ENCODE measurements around the gene ERC2.
"Not testable (repeated sequence)": the region's sequence is repeated elsewhere in the genome, so short reads cannot be mapped to it uniquely, and the experiment has no call there.

The ERC2 gene

DNA sequence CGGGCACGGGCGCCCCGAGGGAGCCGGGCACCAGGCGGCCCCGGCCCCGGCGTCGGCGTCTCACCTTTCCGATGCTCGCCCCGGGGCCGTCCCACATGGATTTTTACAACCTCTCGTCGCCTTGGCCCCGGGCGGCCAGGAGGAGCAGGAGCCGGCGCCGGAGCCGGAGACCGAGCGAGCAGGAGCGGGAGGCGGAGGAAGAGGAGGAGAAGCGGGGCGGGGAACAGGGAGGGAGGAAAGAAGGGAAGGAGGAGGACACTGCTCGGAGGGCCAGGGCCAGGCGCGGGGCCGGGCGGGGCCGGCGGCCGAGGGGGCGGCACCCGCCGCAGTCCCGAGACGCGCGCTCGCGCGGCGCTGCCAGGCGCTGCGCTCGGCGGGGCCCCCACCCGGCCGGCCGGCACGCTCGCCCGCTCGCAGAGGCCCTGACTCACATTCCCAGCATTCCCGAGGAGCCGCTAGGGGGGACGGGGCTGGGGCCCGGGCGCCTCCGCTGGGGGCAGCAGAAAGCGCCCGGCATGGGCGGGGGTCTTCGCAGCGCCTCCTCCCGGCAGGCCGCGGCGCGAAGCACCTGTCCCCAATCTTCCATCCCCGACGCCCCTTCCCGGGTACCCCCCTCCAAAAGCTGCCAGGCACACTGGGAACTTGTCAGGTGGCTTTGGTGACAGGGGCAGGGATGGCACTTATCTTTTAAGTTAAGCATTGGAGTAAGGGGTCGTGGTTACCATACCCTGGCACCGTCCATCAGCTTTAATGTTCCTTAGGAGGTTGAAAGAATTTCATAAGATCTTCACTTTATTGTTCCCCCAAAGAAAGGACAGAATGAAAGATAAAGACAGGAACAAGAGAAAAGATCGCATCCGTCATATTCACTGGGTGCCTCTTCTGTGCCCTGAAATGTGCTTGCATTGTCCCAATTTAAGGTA lies at the start of gene ERC2:
TSS of gene ERC2 (minus strand) at position 284 of the 923 bp plus-strand sequence.
- no peak for DNase-seq (ENCODE audit: low read depth)

DNA sequence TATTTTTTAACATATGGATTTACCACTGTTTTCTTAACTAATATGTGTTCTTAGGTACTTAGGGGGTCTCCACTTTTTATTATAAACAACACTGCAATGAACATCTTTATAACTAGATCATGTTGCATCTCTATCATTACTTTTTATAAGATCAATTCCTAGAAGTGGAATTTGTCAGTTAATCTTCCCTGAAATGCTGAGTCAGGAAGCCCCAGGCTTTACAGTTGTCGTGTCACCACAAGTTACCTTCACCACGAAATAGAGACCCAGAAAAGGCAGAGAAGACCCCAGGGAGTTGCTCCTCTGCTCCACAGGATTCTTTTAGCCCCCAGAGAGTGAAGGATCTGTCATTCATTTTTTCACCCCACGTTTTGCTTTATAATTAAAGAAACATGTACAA lies 34.5 kb upstream of the ERC2 start:
- DNase-seq (ENCODE audit: low read depth): no peak

DNA sequence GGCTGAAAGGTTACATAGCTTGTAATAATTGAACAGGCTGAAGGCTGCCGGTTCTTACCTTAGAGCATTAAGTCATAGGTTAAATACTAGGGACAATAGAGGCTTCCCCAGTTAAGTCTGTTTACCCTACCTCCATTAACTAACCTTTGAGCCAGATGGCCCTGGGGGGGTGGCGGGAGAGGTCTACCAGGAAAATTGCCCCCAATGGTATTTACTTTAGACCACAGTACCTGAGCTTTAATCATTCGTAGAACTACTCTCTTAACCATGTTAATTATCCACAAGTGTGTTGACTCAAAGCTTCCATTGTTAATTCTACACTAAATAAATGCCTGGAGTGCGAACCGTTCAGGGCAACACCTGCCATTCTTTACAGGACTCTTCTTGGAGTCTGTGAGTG lies 28.1 kb upstream of the ERC2 start:
- DNase-seq (ENCODE audit: low read depth): not testable (repeated sequence)

DNA sequence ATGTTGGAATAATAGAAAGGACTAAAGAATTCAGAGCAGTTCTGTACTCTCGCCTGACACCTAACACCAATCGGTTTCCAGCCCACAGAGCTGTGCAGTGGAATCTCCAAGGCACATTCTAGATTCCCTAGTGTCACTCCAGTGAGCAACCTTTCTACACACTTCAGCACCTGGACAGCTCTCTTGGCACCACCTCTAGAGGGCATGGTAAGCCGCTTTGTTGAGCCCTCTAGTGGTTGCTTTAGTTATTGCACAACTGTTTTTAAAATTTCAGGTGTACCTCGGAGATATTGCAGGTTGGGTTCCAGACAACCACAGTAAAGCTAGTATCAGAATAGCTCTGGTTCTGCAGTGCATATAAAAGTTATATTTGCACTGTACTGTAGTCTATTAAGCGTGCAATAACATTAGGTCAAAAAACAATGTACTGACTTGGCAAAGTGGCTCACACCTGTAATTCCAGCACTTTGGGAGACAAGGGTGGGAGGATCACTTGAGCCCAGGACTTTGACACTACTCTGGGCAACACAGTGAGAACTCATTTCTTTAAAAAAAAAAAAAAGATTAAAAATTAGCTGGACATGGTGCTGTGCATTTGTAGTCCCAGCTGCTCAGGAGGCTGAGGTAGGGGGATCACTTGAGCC lies 26.5 kb upstream of the ERC2 start:
- DNase-seq (ENCODE audit: low read depth): peak; percentile 72

DNA sequence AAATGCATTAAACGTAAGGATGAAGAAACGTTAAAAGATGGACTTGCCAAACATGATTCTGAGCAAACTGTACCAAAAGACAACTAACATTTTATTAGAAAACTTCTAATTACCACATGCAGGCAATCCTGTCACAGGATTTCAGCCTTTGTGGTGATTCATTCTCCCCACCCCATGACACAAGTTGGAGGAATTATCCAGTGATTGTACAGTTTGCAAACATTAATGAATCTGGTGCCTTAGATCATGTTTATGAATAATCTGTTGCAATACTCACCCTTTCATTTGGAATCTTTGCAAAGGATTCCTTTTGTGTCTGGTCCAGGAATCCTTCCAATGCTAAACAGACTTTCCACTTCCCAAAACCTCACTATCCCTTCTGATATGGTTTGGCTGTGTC lies 23.3 kb upstream of the ERC2 start:
- no peak for DNase-seq (ENCODE audit: low read depth)

DNA sequence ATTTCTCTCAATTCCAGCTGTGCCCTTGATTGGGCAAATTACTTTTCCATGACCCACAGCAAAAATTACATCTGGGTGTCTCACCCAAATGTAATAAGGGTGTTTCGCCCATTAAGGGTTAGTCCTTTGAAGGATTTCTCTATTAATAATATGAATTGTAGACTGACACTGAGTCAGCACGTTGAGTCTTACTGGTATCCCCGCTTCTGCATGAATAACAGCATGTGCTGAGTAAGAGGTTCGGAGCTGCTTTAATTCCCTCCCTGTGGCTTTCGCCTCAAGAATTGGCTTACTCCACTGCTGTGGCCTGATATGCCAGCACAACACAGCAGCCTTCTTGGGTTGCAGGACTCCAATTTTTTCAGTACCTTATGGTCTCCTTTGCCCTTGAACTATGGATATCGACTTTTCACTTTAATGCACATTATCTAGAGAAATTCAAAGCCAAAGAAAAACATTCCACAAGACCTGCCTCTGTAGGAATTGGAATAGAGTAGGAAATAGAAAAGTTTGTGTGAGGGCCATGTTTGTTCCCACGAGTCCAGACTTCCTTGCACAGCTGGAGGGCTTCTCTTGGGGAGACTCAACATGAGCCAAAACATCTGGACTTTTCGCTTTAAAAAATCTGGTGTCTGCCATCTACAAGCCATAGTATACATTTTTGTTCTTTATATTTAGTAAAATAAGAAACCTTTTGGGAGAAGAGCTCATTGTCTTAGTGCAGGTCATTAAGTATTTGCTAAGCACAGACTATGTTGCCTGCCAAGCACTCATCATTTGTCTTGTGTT lies 20.7 kb upstream of the ERC2 start:
- no peak for DNase-seq (ENCODE audit: low read depth)

DNA sequence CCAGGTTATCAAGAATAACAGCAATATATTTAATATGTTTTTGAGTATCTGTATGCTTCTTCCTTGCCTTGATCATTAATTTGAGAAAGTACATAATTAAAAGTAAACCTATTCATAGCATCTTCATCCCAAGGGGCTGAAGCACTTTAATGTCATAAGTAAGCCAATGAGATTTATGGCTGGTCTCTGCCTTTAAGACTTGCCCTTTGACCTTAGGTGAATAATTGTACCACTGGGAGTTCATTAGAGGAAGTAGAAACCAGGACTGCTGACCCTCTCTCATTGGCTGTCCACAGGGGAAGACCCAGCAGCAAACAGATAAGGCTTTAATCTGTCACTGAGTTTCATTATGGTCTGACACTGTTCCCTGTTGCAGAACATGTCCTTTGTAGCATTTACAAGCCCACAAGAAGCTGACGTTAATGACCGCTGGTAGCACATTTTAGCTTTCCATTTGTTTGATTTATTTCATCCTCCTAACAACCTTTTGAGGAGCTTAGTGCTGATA lies 16.3 kb upstream of the ERC2 start:
- no peak for DNase-seq (ENCODE audit: low read depth)

DNA sequence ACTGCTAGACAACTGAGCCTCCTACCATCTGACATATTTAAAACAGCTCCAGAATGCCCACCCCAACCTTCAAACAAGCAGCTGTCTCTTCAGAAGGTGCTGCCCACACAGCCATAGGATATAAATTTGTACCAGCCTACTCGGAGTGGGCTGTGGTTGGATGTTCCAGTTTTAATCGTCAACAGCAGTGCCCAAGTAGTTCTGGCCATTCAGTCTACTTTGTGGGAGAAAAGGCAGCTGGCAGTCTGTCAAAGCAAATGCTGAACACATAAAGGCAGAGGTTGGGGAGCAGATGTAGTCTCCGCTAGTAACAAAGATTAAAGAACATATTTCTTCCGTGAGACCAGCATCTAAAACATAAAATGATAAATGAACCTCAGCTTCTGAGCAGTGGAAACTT lies 15.9 kb upstream of the ERC2 start:
- DNase-seq (ENCODE audit: low read depth): no peak

DNA sequence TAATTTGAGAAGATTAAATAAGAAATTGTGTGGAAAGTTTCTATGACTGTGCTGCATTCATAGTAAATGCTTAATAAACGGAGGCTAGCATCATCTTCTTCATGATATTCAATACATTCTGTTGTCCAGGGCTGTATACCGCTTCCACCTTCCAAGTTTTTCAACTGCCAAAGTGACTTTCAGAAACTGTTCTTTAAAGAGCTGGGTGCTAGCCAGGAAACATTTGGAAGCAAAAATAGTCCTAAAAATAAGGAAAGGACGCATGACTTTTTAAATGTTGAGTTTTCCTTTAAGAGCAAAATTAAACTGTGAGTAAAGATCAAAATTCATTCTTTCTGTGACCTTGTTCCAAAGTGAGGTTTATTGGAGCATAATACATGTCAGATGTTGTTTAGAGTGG lies 9.4 kb upstream of the ERC2 start:
- DNase-seq (ENCODE audit: low read depth): no peak

DNA sequence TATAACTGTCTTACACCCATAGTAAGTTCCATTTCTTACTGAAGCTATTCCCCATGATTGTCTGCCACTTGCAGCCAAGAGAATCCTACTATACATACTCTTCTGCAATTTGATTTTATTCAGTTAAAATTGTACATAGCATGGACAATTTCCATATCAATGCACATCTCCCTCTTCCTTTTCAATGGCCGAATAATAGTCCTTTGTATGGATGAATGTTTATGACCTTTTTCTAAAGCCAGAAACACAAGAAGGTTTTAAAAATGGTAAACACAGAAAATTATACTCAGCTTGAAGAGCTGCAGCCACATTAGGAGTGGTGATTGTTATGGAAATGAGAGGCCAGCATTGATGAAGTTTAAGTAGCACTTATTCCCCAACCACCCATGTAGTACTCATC lies 8.5 kb upstream of the ERC2 start:
- DNase-seq (ENCODE audit: low read depth): no peak

DNA sequence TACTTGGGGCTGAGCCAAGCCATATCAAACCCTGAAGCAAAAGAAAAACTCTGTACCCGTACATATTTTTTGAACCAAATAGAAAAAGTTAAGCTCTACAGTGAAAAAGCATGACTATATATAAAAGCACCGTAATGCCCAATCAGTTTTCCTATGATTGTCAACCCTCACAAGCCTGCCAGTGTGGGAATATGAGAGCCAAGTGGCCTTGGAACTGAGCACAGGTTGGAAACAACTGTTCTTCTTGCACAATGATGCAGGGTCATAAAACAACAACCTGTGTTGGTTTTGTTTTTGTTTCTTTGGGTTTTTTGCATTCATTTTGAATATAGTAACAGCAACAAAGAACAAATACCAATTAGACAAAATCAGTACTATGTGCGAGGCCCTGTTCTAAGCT lies 3.5 kb upstream of the ERC2 start:
- no peak for DNase-seq (ENCODE audit: low read depth)

DNA sequence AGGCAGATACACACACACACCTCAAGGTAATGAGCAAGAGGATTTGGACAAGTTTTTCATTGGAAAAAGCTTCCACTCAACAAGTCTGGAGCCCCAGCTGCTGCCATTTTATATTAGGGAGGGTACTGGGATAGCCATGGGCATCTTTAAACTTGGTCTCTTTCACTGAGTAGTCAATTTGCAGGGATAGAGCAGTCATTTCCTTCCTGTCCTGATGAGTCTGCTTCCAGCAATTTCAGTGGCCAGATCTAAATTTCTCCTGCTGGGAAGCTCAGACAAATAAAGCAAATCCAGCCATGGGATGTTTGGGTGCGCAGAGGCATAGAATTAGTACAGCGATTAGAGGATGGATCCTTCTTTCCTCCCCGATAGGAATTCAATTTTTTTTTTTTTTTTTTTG lies 874 bp upstream of the ERC2 start:
- no peak for DNase-seq (ENCODE audit: low read depth)

DNA sequence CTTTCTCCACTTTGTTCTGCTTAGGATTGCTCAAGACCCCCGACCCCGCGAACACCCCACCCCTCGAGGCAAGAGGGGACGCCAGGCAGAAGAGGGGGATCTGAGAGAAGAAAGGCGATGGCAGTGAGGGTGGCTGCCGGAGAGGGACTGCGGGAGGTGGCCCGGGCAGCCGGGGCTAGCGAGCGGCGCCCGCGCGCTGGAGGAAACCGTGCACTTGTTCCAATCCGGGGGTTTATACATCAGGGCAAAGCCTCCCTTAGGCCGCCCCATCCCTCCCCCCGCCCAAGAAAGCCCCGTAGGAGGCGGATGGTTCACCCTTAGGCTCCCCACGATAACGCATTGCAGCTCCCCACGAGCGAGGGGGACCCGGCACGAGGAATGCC lies 475 bp downstream of the ERC2 start:
- DNase-seq (ENCODE audit: low read depth): no peak

DNA sequence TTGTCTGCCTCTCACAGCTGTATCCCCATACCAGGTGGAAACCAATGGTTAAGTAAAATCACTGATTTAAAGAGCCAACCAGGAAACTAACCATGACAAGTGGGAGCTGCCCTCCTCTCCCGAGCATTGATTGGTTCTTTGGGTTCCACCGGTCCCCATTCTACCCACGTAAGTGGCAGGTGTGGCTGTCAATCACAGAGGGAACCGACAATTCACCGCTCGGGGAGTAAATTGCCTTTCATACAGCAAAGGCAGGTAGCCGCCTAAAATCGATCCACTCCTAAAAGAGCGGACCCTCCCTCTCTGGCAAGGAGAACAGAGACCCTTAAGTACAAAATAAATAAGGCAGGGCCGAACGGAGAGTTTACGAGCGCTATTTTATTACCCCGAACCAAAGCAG lies 1.2 kb downstream of the ERC2 start:
- DNase-seq (ENCODE audit: low read depth): peak; percentile 48

DNA sequence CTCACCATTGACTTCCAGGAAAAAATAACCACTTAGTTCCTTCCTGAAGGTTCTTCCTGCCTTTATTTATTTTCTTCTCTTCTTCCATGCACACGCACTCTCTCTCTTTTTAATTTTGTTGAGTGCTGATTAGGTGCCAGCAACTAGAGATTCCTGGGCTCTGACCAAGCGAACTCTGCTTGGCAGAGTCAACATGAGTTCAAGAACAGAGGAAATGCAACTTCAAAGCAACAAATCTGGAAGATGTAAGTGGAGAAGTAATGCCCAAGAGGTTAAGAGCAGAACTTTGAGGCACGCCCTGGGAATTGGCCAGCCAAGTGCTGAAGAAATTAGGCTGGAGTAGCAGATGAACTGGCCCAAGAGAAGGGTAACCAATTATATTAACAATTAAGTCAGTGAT lies 8.5 kb downstream of the ERC2 start:
- DNase-seq (ENCODE audit: low read depth): no peak

DNA sequence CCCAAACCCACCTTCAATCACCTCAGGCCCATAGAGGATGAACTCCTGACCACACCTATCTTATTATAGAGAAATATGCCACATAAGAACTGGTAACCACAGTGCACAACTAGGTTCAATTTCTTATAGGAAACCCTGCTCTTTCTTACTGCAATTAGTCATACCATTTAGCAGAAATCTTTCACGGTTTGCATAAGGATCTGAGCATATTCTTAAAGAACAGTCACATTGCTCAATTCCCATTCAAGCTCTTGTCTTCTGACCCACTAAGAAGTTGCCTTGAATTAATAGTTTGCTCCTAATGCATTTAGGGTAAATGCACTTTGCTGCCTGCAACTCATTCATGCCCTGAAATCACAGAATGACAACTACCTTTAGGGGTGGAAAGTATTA lies 9.2 kb downstream of the ERC2 start:
- no peak for DNase-seq (ENCODE audit: low read depth)

DNA sequence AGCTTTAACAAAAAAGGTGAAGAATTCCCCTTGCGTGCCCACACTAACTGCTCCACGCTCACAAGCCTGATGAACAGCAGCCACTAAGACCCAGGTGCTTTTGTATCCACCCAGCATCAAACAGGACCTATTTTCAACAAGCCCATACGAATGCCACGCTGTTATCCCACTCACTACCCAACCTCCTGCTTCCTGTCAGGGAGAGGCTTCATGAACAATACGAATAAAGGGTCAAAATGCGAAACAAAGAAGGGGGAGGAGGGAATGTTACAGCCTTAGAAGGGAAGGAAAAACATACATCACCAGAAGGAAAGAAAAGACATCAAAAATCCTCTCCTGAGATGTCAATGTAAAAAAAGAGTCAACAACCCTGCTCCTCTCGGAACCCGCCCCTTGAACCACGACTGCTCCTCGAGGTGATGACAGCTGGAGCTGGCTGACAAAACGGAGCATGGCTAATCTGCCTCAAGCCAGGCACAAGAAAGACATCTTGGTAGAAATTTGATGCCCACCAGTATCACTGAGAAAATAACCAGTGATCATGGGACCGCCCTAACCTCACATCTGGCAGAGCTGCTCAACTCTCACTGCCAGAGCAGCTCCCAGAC lies 9.7 kb downstream of the ERC2 start:
- no peak for DNase-seq (ENCODE audit: low read depth)

DNA sequence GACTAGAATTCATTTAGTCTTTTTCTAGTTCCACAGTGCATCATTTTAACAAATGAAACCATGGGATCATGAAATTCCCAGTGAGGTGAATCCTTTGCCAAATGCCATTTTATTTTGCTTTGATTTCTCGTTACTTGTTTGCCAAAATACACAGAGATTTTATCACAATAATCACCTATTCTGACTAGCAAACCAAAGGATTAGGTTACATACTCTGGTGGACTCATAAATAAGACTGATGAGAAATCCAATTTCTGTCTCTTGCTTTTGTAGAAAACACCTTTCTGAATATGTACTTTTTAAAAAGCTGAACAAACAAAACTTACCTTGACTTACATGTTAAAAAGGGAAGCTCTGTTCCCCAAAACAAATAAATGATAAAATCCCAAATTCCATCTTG lies 12.2 kb downstream of the ERC2 start:
- no peak for DNase-seq (ENCODE audit: low read depth)

DNA sequence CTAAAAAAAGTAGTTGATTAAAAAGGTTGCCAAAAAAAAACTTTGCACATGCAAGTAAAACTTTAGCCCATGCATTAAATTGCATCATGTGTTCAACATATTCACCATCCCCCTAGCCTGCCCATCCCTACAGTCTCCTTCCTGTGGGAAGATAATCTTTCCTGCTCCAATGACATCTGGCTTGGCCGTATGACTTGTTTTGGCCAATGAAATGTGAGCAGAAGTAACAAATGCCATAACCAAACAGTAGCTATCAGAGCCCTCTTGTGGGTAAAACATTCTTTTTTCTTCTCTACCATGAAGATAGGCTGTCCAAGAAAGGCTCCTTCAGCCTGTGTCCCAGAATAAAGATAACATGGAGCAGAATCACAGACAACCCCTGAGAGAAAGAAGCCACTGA lies 15.3 kb downstream of the ERC2 start:
- DNase-seq (ENCODE audit: low read depth): no peak

DNA sequence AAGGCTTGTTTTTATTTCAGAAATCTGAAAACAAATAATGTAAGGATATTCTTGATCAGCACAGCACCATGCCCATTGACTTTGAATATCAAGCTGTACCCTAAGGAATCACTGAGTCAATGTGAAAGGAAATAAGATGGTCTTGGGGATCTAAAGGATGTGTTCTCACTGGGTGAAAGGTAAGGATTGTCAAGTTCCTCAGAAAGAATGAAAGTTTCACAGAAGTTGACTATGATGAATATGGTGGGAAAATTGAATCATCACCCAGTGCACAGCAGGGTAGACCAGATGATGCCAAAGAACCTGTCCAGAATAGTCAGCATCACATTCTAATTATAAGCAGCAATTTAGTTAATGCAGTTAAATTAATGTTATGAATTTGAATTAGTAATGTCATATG lies 16.2 kb downstream of the ERC2 start:
- no peak for DNase-seq (ENCODE audit: low read depth)

DNA sequence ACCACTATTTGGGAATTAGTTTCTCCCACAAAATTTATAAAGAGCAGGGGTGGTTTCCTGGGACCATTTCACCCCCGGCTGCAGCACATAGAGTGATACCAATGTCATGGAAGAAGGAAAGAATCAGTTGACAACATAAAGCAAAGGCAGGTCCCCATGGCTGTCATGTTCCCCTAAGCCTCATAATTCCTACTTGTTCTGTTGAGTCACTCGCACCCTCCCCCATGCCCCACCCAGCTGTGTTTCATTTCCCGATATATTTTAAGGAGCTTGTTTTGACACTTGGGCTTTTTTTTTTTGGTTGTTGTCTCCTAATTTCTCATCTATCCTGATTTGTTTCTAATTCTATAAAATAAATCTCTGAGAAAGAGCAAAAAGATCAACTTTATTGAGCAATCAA lies 24.9 kb downstream of the ERC2 start:
- DNase-seq (ENCODE audit: low read depth): no peak

DNA sequence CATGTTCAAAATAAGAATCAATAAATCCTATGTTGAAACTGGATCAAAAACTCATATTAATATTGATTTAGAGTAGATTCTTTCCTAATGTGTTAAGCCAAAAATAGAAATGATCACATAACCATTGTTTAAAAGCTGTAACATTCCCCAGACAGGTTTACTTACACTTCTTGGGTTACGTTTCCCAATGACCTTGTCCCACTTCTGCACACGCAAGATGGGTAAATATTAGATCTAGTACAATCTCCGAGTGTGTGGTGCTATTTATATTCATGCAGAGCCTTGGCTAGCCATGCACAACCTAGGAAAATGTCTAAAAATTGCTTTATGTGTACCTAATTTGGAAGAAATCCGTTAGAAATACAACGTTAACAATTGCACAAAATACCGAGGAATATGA lies 39.6 kb downstream of the ERC2 start:
- no peak for DNase-seq (ENCODE audit: low read depth)
